Myocyte (in vitro differentiated cells): ENCODE measurements around the gene TEKTIP1. TPM values are rescaled to one million over a fixed set of nuclear protein-coding genes. Genes with fewer than 3 reads are reported as not detected.
A peak's percentile ranks its signal among the peaks of the same experiment; 100 is the strongest.
"Not testable (repeated sequence)": the region's sequence is repeated elsewhere in the genome, so short reads cannot be mapped to it uniquely, and the experiment has no call there.

Experiments used
- DNase-seq: peaks from one replicate; pipeline ENCODE4 v3.0.0-alpha.2; 2012; ENCODE audit warnings: low read depth
- total RNA-seq: library from RNA; depleted of rRNA; stranded (reverse); fragments of >200 nt; gene quantifications from 2 replicates; pipeline ENCODE4 v1.2.3, GENCODE V29; 2014

Gene TEKTIP1
- total RNA-seq, 1 donor from 2014 or later = not detected

DNA sequence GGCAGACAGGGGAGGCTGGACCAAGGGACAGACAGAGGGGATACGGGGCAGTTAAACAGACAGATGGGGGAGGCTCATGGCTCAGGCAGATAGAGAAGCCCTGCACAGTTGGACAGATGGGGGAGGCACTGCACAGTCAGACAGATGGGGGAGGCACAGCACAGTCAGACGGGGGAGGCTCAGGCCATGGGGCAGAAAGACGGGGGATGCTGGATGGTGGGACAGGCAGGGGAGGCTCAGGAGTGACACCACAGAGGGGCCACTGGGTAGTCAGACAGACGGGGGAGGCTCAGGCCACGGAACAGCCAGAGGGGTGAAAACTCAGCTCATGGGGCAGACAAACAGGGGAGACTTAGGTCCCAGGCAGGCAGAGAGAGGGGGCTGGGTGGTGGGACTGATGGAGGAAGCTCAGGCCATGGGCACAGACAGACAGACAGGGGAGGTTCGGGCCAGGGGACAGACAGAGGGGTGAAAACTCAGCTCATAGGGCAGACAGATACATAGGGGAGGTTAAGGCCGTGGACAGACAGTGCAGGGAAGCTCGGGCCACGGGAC, 17.5 kb downstream of the TEKTIP1 start:
- DNase-seq = no peak

DNA sequence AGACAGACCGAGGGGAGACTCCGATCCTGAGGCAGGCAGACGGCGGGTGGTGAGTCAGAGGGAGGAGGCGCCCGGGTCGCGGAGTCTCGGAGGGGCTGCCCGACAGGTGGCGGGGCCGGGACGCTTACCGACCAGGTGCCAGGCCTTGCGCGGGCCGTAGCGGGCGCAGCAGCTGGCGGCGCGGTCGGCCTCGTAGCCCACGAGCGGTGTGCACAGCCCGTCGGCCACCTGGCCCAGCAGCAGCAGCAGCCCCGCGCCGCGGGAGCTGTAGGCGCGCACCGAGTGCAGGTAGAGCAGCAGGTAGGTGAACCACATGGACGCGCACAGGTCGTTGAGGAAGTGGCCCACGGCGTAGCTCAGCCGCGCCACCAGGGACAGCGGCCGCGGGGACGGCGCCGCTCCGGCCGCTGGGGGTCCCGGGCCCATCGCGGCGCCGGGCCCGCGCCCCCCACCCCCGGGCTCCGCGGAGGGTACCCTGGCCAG, 18.0 kb downstream of the TEKTIP1 start:
- DNase-seq = peak; percentile 66

DNA sequence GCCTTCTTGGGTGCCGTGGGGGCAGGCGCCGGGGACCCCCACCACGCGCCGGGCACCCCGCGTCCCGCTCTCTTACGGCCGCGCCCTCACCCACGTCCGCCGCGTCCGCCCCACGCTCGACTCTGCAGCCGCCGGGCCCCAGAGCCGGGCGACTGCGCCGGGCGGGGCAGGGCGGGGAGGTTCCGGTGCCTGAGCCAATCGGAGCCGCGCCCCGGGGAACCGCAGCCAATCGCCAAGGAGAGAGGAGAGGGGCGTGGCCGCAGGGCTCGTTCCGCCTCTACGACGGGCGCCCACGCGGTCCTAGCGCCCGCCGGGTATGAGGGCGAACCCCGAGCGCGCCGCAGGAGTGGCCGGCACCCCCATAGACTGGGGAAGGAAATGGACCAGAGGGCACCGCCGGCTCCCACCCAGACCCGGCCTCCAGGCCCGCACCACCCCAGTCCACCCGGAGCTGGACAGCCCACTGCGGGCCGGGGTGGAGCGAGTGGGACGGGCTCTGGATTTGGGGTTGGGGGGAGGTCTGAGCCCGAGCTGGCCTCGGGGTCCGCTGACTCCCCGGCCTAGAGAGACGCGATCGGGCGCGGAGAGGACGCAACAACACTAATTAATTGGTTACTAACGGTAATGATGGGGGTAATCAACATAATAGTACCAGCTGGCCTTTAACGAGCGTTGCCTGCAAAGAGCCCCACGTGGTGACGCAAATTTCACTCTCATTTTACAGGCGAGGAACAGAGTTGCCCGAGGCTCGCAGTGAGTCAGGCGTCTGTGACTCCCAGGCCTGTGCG, 18.7 kb downstream of the TEKTIP1 start, which contains the start of gene MFSD12:
Gene MFSD12, minus strand, starts transcription at position 126 of the 788 bp plus-strand sequence. CDS start 183 bp downstream, outside the sequence.
- peak; percentile 95 for DNase-seq

DNA sequence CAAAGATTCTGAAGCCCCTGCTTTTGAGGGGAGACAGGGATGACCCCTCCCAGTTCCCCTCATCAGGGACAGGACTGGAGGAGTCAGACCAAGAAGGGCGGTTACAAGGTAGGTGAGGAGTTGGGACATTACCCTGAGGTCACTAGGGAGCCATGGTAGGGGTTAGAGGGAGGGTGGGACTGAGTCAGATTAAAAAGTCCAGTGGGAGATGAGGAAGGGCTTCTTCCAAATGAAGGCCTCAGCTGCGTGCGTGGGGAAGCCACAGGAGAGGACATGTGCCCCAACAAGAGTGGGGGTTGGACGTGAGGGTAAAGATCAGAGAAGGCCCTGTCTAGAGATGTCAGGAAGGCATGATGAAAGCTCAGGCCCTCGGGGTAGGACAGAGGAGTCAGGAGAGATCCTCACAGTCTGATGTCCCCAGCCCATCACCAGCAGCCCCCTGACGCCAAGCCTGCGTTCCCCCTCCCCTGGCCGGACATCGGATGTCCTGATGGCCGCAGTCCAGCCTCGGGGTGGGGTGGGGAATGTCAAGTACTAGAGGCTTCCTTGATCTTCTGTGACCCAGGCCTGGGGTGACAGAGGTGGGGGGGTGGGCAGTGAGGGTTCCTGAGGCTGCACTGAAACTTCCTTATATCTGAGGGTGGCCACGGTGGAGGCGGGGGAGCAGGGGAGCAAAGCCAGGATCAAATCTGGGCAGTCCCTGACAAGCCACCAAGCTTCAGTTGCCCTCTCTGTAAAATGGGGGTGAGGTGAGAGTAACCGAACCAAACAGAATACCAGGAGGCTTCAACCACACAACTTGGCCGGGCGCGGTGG, 24.9 kb downstream of the TEKTIP1 start:
- DNase-seq = no peak

DNA sequence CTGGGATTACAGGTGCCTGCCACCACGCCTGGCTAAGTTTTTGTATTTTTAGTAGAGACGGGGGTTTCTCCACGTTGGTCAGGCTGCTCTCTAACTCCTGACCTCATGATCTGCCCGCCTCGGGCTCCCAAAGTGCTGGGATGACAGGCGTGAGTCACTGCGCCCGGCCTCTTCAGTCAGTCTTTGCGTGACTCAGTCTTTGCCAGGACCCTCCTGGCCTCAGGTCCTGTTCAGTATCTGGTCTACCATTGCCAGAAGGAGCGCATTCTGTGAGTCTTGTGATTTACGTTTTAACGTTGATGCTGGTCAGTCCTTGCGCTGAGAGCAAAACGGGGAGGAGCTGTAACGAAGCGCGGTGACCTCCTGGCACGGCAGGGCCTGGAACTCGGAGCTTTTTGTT, 26.2 kb downstream of the TEKTIP1 start:
- peak; percentile 30 for DNase-seq

DNA sequence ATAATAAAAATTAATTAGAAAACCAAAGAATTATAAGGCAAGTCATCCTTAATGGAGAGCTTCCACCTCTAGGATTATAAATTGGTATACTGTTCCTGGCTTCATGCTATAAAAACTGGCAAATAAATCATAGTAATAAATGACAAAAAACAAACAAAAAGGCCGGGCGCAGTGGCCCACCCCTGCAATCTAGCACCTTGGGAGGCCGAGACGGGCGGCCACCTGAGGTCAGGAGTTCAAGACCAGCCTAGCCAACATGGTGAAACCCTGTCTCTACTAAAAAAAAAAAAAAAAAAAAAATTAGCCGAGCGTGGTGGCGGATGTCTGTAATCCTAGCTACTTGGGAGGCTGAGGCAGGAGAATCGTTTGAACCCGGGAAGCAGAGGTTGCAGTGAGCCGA, 31.1 kb downstream of the TEKTIP1 start:
- DNase-seq = not testable (repeated sequence)

DNA sequence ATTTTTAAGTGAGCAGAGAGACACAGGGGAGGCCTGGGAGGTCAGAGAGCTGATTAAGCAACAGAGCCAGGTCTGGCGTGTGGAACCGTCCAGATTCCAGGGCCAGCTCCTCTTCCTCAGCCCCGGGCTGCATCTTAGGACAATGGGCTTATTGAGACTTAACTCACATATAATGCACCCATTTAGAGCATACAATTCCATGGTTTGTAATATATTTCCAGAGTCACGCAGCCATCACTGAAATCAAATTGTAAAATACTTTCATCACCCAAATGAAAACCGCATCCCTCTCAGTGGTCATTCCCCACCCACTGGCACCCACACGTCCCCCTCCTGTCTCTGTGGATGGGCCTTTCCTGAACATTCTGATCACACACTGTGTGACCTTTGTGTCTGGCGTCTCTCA, 31.6 kb downstream of the TEKTIP1 start:
- DNase-seq = no peak

DNA sequence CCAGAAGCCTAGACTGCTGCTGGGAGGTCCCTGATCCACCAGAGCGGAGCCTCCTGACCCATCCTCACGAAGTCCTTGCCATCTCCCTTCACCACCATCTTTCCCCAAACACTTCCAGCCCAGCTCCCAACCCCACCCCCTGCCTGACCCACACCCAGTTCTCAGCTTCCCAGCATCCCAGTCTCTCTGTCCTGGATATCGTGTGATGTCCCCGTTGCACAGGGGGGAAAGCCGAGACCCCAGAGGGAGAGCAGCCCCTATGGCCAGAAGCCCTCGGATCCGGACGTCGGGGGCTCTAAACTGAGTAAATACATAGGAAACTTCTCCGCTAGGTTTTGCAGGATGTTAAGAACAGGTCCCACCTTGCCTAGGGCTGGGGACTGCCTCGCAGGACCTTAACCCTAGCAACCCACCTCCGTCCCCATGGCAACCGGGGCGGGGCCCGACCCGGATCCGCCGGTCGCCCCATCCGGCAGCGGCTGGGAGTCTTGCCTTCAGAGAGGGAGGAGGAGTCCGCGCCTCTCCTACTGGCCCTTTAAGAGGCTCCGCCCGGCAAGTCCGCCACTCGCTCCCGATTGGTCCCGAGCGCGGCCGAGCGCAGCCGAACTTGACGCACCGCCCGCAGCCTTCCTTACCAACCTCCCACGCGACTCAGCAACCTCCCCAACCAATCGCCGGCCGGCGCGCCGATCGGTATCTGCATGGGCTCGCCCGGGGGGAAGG, 33.3 kb downstream of the TEKTIP1 start:
- DNase-seq = peak; percentile 100

DNA sequence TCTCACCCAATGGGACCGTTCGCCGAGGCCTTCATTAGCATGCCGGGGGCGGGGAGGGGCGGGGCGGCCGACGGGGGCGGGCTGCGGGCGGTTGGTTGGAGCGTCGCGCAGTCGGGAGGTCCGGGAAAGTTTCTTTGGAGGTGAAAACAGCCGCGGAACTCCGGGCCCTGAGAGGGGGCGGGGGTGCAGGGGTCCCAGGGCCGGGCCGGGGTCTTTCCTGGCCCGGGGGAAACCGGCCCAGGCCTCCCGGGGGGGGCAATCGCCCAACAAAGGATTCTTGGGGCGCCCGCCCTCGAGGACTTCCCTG, 33.8 kb downstream of the TEKTIP1 start, which contains the start of gene HMG20B:
Gene HMG20B, plus strand, starts transcription at position 90 of the 307 bp plus-strand sequence. CDS start 366 bp downstream, outside the sequence.
- DNase-seq = no peak

DNA sequence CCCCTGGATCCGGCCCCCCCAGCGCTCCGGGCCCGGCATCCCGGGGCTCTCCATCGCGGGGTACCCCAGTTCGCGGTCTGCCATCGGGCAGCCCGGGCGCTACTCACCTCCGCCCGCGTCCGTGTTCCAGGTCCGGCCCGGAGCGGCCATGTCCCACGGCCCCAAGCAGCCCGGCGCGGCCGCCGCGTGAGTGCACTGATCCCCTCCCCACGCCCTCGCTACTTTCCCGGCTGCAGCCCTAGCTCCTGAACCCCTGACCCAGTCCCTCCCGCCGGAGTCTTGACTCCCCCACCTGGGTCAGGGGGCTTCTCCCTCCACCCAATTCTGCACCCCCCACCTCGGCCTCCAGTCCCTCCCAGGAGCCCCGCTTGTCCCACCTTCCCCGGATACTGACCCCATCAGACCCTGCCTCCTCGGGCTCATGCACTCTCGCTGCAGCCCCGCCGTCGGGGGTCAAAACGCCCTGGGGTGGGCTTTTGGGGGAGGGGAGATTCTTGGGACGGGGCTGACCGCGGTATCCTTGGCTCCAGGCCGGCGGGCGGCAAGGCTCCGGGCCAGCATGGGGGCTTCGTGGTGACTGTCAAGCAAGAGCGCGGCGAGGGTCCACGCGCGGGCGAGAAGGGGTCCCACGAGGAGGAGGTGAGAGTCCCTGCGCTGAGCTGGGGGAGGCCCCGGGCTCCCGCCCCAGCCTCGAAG, 34.3 kb downstream of the TEKTIP1 start:
- DNase-seq = no peak

DNA sequence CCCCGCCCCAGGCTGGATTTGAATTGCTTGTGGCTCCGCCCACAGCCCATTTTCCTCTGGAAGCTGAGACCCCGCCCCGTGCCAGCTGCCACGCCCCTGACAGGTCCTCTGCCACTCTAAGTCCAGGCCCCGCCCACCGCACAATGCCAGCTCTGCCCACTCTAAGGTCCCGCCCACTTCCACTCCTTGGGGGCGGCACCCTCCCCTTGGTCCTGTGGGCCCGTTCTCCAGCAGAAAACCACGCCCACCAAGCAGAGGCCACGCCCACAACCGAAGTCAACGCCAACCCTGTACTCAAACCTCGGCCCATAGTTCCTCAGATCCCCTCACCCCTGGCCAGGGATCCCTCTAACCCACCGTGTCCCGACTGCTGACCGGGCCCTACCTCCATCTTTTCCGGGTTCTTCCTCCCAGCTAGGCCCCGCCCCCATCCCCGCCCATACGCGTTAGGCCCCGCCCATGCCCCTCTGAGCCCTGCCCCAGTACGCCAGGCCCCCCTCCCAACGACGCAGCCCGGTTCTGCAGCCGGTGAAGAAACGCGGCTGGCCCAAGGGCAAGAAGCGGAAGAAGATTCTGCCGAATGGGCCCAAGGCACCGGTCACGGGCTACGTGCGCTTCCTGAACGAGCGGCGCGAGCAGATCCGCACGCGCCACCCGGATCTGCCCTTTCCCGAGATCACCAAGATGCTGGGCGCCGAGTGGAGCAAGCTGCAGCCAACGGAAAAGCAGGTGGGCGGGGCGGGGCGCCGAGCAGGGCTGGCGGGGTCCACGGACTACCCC, 35.1 kb downstream of the TEKTIP1 start:
- peak; percentile 90 for DNase-seq

DNA sequence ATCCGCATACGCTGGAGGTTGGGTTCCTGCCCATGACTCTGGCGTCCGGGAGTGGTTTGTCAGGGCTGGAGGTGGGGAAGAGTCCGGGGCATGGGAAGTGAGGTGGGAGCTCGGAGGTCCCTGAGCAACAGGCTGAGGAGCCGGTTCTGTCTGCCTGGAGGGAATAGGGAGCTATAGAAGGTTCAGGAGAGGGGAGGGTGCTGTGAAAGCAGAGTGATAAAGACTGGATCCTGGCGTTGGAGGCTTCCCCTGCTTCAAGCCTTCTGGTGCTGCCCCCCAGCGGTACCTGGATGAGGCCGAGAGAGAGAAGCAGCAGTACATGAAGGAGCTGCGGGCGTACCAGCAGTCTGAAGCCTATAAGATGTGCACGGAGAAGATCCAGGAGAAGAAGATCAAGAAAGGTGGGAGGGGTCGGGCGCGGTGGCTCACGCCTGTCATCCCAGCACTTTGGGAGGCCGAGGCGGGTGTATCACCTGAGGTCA, 36.3 kb downstream of the TEKTIP1 start:
- DNase-seq = no peak

DNA sequence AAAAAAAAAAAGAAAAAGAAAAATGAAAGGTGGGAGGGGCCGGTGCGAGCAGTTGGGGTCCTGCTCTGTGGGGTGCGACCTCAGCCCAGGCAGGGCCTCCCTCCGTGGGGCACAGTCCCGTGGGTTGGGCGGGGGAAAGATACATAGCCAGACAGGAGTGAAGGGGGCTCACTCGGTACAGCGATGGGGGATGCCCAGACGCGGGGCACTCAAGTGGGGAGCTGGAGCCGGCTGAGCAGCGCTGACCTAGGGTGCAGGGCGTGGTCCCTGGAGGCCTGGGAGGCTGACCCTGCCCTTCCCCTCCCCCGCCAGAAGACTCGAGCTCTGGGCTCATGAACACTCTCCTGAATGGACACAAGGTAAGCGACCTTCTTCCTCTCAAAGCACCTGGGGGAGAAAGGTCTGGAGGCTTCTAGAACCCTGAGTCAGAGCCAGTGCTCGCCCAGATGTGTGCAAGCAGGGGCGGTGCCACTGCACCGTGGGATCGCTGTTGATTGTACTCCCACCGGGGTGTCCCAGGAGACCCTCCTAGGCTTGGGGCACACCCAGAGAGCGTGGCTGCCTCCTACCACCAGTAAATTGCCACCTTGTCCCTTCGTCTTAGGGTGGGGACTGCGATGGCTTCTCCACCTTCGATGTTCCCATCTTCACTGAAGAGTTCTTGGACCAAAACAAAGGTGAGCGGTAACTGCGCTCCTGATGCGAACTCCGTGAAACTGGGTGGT, 37.1 kb downstream of the TEKTIP1 start:
- DNase-seq = no peak

DNA sequence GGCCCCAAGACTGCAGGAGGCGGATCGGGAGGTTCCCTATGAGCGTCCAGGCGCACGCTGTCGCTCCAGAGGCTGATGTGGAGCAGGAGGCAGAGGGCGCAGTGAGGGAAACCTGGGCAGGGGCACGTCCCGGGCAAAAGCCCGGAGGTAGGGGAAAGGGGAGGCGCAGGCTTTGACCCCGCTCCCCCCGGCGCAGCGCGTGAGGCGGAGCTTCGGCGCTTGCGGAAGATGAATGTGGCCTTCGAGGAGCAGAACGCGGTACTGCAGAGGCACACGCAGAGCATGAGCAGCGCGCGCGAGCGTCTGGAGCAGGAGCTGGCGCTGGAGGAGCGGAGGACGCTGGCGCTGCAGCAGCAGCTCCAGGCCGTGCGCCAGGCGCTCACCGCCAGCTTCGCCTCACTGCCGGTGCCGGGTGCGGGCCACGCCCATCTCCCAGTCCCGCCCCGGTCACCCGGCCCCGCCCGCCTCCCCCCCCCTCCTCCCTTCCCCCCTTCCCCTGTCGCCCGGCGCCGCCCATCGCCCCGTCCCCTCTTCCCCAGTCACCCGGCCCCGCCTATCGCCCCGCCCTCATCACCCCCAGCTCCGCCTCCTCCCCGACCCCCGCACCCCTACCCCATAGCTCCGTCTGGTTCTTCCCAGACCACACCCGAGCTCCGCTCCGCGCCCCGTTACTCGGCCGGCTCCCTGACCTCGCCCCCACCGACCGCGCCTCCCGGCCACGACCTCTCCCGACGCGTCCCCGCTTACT, 37.9 kb downstream of the TEKTIP1 start:
- DNase-seq = no peak

DNA sequence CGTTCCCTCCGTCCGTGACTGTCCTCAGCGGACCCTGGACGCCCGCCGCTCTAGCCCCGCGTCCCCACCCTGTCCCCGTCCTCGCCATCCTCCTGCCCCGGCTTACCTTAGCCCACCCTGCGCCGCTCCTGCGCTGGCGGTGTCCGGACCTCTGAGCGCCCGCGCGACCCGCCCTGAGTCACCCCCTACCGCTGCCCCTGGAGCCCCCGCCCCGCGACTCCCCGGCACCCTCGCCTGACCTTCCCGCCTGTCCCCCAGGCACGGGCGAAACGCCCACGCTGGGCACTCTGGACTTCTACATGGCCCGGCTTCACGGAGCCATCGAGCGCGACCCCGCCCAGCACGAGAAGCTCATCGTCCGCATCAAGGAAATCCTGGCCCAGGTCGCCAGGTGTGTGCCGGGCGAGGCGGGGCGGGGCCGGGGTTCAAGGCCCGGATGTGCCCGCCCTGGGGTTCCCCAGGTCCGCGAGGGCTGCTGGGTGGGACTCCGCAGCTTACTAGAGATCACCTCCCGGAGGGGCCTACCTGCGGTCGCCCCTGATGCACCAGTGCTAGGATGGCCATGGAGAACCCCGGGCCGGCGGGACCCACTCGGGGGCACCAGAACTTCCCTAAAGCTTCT, 38.9 kb downstream of the TEKTIP1 start:
- DNase-seq = no peak

DNA sequence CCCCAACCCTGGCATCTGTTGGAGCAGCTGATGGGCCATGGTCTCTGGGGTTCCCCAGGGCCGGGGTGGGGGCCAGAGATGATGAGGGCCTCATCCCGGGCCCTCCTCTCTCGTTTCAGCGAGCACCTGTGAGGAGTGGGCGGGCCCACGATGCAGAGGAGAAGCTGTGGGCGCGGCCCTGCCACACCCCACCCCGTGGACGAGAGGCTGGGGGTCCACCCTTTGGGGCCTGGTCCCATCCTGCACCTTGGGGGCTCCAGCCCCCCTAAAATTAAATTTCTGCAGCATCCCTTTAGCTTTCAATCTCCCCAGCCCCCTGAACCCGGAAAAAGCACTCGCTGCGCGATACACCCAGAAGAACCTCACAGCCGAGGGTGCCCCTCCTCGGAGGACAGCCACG, 39.4 kb downstream of the TEKTIP1 start:
- DNase-seq = no peak

DNA sequence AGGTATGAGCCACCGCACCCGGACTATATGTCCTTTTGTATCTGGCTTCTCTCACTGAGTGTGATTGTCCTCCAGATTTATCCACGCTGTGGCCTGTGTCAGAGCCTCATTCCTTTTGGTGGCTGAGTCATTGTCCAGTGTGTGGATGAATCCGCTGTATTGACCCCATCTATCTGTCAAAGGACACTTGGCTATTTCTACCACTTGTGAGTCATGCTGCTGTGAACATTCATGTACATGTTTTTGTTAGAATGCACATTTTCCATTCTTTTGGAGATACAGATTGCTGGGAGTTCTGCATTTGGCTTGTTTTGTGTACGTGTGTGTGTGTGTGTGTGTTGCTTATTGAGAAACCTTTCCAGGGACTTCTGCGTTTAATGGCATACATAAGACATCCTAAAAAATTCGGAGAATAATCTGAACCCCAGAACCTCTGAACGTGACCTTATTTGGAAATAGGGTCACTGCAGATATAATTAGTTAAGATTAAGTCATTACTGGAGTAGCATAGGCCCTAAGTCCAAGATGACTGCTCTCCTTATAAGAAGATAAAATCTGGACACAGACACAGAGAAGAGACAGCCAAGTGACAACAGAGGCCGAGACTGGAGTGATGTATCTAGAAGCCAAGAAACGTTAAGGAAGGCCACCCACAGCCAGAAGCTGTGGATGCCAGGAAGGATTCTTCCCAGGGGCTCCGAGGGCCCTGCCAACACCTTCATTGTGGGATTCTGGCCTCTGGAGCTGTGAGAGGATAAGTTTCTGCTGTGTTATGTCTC, 41.4 kb downstream of the TEKTIP1 start:
- peak; percentile 89 for DNase-seq
